OCI-LY1 (cell line): ENCODE data around the gene MCTP1.

Experiments
- H2AFZ ChIP-seq: fragments of 200-600 bp; sonication (generic), shearing (Covaris generic); 2 replicates; pipeline ENCODE4 v1.6.0; 2014; ENCODE audit warnings: antibody characterized with exemption, mild to moderate bottlenecking, low read length
- H3F3A ChIP-seq: fragments of 200-600 bp; sonication (generic), shearing (Covaris generic); 2 replicates; pipeline ENCODE4 v1.6.0; 2014; ENCODE audit warnings: mild to moderate bottlenecking, antibody characterized with exemption, low read length, moderate library complexity; ENCODE audit not compliant: insufficient read depth
- H3K27ac ChIP-seq: fragments of 200-600 bp; sonication (generic); 2 replicates; pipeline ENCODE4 v1.5.1; 2014; ENCODE audit warnings: low read length, mixed run types, mild to moderate bottlenecking, low read depth; ENCODE audit not compliant: poor library complexity, severe bottlenecking
- H3K27me3 ChIP-seq: fragments of 200-600 bp; sonication (generic); 2 replicates; pipeline ENCODE4 v1.6.0; 2014; ENCODE audit warnings: antibody characterized with exemption, mild to moderate bottlenecking, low read length, moderate library complexity; ENCODE audit not compliant: insufficient read depth
- H3K36me3 ChIP-seq: fragments of 200-600 bp; sonication (generic); 2 replicates; pipeline ENCODE4 v1.6.1; 2014; ENCODE audit warnings: mild to moderate bottlenecking, antibody characterized with exemption, low read length, moderate library complexity, mixed read lengths; ENCODE audit not compliant: insufficient read depth
- H3K4me1 ChIP-seq: fragments of 200-600 bp; sonication (generic); 2 replicates; pipeline ENCODE4 v1.5.1; 2014; ENCODE audit warnings: mild to moderate bottlenecking, low read length, moderate library complexity; ENCODE audit not compliant: insufficient read depth, severe bottlenecking
- H3K4me2 ChIP-seq: fragments of 200-600 bp; sonication (generic), shearing (Covaris generic); 2 replicates; pipeline ENCODE4 v1.6.1; 2014; ENCODE audit warnings: low read length
- H3K4me3 ChIP-seq: fragments of 200-600 bp; sonication (generic); 2 replicates; pipeline ENCODE4 v1.5.1; 2014; ENCODE audit warnings: low read length, low read depth, mild to moderate bottlenecking, mixed read lengths; ENCODE audit not compliant: poor library complexity, severe bottlenecking
- H3K79me2 ChIP-seq: fragments of 200-600 bp; shearing (Covaris generic); 2 replicates; pipeline ENCODE4 v1.6.1; 2016; ENCODE audit warnings: mixed run types, low read length, mixed read lengths; ENCODE audit not compliant: insufficient read depth
- H3K9ac ChIP-seq: fragments of 200-600 bp; sonication (generic), shearing (Covaris generic); 2 replicates; pipeline ENCODE4 v1.6.1; 2014; ENCODE audit warnings: mild to moderate bottlenecking, low read length, mixed read lengths
- H3K9me2 ChIP-seq: fragments of 200-600 bp; sonication (generic), shearing (Covaris generic); 2 replicates; pipeline ENCODE4 v1.6.1; 2014; ENCODE audit warnings: low read depth, mild to moderate bottlenecking, low read length, mixed read lengths
- H3K9me3 ChIP-seq: fragments of 200-600 bp; shearing (Covaris generic); 2 replicates; pipeline ENCODE4 v1.6.1; 2014; ENCODE audit warnings: low read length, mixed read lengths
- H4K20me1 ChIP-seq: fragments of 200-600 bp; sonication (generic), shearing (Covaris generic); 2 replicates; pipeline ENCODE4 v1.6.0; 2016; ENCODE audit warnings: mild to moderate bottlenecking, low read length; ENCODE audit not compliant: insufficient read depth
- EZH2 ChIP-seq: fragments of 200-600 bp; sonication (generic), shearing (Covaris generic); IDR thresholded peaks from 2 replicates; pipeline ENCODE4 v1.8.0; 2017; ENCODE audit warnings: borderline replicate concordance, mixed run types, mild to moderate bottlenecking, antibody characterized with exemption, low read length, moderate library complexity, mixed read lengths
- TF ChIP-seq, protein P1 (sequence below): fragments of 200-600 bp; sonication (generic), shearing (Covaris generic); IDR thresholded peaks from 2 replicates; pipeline ENCODE4 v1.5.1; 2017; ENCODE audit warnings: mild to moderate bottlenecking, antibody characterized with exemption, low read length, moderate library complexity, mixed read lengths

The MCTP1 gene

DNA sequence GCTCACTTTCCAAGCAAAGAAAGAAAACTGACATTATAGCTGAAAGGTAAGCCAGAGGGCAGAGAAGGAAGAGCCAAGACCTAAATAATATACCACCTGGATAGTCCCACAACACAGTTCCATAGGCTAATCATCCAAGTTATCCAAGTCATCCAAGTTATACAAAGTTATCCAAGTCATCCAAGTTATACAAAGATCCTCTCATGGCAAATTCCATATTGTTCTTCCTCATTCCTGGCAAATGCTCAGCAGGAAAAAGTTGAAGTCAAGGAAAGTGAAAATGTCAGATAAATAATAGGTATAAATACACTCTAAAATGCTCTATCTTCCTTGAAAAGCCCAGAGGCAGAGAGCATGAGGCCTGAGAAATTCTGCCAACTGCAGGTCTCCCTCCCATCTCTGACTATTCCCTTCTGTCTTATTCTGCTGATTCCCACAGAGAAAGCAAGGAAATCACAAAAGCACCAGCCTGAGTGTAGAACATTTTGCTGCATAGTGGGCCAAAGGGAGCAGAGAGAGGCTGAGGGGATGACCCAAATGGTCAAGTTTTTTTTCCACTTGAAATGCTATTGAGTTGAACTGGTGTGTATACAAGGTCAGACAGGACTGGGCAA lies 12.5 kb downstream of the MCTP1 start:
- no peaks in the 10 kb centered on the region for H3K9me2 ChIP-seq
- no peaks in the 10 kb centered on the region for H3K79me2 ChIP-seq
- no peaks in the 10 kb centered on the region for H3F3A ChIP-seq
- H4K20me1 ChIP-seq = no peaks in the 10 kb centered on the region
- no peak overlapping the region for H3K4me2 ChIP-seq
- H3K27ac ChIP-seq = no peak overlapping the region
- no peak overlapping the region for H3K4me3 ChIP-seq
- H3K4me1 ChIP-seq = no peaks in the 10 kb centered on the region
- H2AFZ ChIP-seq = no peak overlapping the region
- H3K36me3 ChIP-seq = no peaks in the 10 kb centered on the region
- no peaks in the 10 kb centered on the region for H3K9me3 ChIP-seq
- H3K9ac ChIP-seq = no peak overlapping the region
- no peak for TF ChIP-seq EZH2
- TF ChIP-seq, protein P1, sequence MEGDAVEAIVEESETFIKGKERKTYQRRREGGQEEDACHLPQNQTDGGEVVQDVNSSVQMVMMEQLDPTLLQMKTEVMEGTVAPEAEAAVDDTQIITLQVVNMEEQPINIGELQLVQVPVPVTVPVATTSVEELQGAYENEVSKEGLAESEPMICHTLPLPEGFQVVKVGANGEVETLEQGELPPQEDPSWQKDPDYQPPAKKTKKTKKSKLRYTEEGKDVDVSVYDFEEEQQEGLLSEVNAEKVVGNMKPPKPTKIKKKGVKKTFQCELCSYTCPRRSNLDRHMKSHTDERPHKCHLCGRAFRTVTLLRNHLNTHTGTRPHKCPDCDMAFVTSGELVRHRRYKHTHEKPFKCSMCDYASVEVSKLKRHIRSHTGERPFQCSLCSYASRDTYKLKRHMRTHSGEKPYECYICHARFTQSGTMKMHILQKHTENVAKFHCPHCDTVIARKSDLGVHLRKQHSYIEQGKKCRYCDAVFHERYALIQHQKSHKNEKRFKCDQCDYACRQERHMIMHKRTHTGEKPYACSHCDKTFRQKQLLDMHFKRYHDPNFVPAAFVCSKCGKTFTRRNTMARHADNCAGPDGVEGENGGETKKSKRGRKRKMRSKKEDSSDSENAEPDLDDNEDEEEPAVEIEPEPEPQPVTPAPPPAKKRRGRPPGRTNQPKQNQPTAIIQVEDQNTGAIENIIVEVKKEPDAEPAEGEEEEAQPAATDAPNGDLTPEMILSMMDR = no peak
- H3K27me3 ChIP-seq = no peaks in the 10 kb centered on the region

GRCh38 chr5:95262933-95263660 lies 21.8 kb downstream of the MCTP1 start:
- no peaks in the 10 kb centered on the region for H3K9me2 ChIP-seq

GRCh38 chr5:95261437-95262175 lies 23.3 kb downstream of the MCTP1 start:
- H3K27me3 ChIP-seq = no peaks in the 10 kb centered on the region
- H3F3A ChIP-seq = no peaks in the 10 kb centered on the region
- no peak overlapping the region for H3K9ac ChIP-seq
- TF ChIP-seq, protein P1 = peak; percentile 52
- TF ChIP-seq EZH2 = no peak
- no peaks in the 10 kb centered on the region for H3K9me2 ChIP-seq
- no peaks in the 10 kb centered on the region for H4K20me1 ChIP-seq
- no peak overlapping the region for H3K4me2 ChIP-seq
- H3K79me2 ChIP-seq = no peaks in the 10 kb centered on the region
- H3K4me3 ChIP-seq = no peak overlapping the region
- no peaks in the 10 kb centered on the region for H3K4me1 ChIP-seq
- H3K27ac ChIP-seq = no peak overlapping the region
- no peak overlapping the region for H2AFZ ChIP-seq
- H3K36me3 ChIP-seq = no peaks in the 10 kb centered on the region
- no peaks in the 10 kb centered on the region for H3K9me3 ChIP-seq

More at GRCh38 chr5:95262933-95263660, 21.8 kb downstream of the MCTP1 start:
- TF ChIP-seq EZH2 = no peak
- TF ChIP-seq, protein P1 = no peak
- Histone ChIP-seq H3K9me3 (no peaks in the 10 kb centered on the region), H2AFZ (no peak overlapping the region), H3K4me3 (no peak overlapping the region), H3K27ac (no peak overlapping the region), H3K4me2 (no peak overlapping the region), H4K20me1 (no peaks in the 10 kb centered on the region), H3K36me3 (no peaks in the 10 kb centered on the region), H3K9ac (no peak overlapping the region), H3K27me3 (no peaks in the 10 kb centered on the region), H3K79me2 (no peaks in the 10 kb centered on the region), H3K4me1 (no peaks in the 10 kb centered on the region), H3F3A (no peaks in the 10 kb centered on the region)
